Transverse colon (tissue), 4 donors: ENCODE results near the gene RDX. TPM values are rescaled to one million over a fixed set of nuclear protein-coding genes. Genes with fewer than 3 reads are reported as not detected.

Source experiments
- DNase-seq: peaks from one replicate; pipeline ENCODE4 v3.0.0-alpha.2; 2019
- H3K27ac ChIP-seq, 4 donors: fragments of 200-600 bp; sonication (generic); 2 replicates each; pipeline ENCODE4 v1.5.1; 2016 to 2018; ENCODE audit warnings: inconsistent platforms in 4 of 4
- H3K27me3 ChIP-seq: fragments of 200-600 bp; sonication (generic); 2 replicates; pipeline ENCODE4 v1.5.1; 2017; ENCODE audit warnings: inconsistent platforms
- H3K36me3 ChIP-seq, 4 donors: fragments of 200-600 bp; sonication (generic); 2 replicates each; pipeline ENCODE4 v1.5.1; 2017 to 2019; ENCODE audit warnings: inconsistent platforms in 4 of 4
- H3K4me1 ChIP-seq, 4 donors: fragments of 200-600 bp; sonication (generic); 2 replicates each; pipeline ENCODE4 v1.5.1; 2017 to 2020; ENCODE audit warnings: inconsistent platforms in 4 of 4
- H3K4me3 ChIP-seq, 4 donors: fragments of 200-600 bp; sonication (generic); 1 replicate in 1 of 4; 2 replicates in 3 of 4; pipeline versions ENCODE4 v1.5.1 to v1.6.1; 2017 to 2019; ENCODE audit warnings: inconsistent platforms in 4 of 4
- H3K9me3 ChIP-seq, 2 donors: fragments of 200-600 bp; sonication (generic); 2 replicates each; pipeline ENCODE4 v1.5.1; 2017 to 2019; ENCODE audit warnings: inconsistent platforms in 2 of 2
- CTCF ChIP-seq, 5 experiments: fragments of 200-600 bp in 3 of 5; fragments of 450-650 bp in 2 of 5; sonication (generic) in 3 of 5; IDR thresholded peaks; 1 replicate in 2 of 5; 2 replicates in 3 of 5; pipeline ENCODE4 v1.5.1; 2016 to 2017; ENCODE audit warnings: antibody characterized with exemption in 5 of 5, inconsistent platforms in 3 of 5, mild to moderate bottlenecking in 2 of 5, moderate library complexity in 1 of 5
- EP300 ChIP-seq: sonication (generic); formaldehyde crosslinking; IDR thresholded peaks from one replicate; pipeline ENCODE4 v1.6.1; 2017; ENCODE audit warnings: antibody characterized with exemption, low read depth
- POLR2A ChIP-seq: fragments of 450-650 bp; IDR thresholded peaks from one replicate; pipeline ENCODE4 v1.6.1; 2016; ENCODE audit warnings: antibody characterized with exemption, mild to moderate bottlenecking, moderate library complexity
- POLR2AphosphoS5 ChIP-seq, 3 donors: sonication (generic); formaldehyde crosslinking; IDR thresholded peaks; one replicate each; pipeline ENCODE4 v1.6.1; 2016; ENCODE audit warnings: antibody characterized with exemption in 3 of 3
- WGBS, 2 donors: methylation state at CpG; one replicate each; pipeline ENCODE4 v1.1.5; 2018; ENCODE audit warnings: low coverage in 1 of 2; 5-methylcytosine and 5-hydroxymethylcytosine counted together
- in situ Hi-C, 4 donors: fragments of 200-750 bp; cut with MboI; loops; one replicate each; pipeline versions ENCODE4 v1.15.0 to v1.15.1; 2017; ENCODE audit warnings: low sequenced_read_pairs in 3 of 4, low pct_ligation_motif_present in 1 of 4, low pct_unique_long_range_greater_than_20kb in 1 of 4
- intact Hi-C: fragments of 100-400 bp; cut with DNase I; formaldehyde crosslinking; loops from one replicate; pipeline ENCODE4 v1.15.1; 2023; ENCODE audit warnings: low total_unique reads
- total RNA-seq, 4 donors: library from RNA; depleted of rRNA; stranded (reverse); fragments of >200 nt; gene quantifications; one replicate each; pipeline ENCODE4 v1.1.0, GENCODE V29; 2016

The RDX gene
- total RNA-seq, 4 donors from 2014 or later, result 16.8 to 34.8 (median 21.9) TPM

GRCh38 chr11:110279881-110280280 lies 16.5 kb downstream of the RDX start:
- in situ Hi-C loops, result no loop called here
- Histone ChIP-seq H3K4me3 (no peak overlapping the region), H3K4me1 (no peaks in the 10 kb centered on the region), H3K27me3 (no peaks in the 10 kb centered on the region), H3K27ac (no peak overlapping the region), H3K36me3 (no peaks in the 10 kb centered on the region), H3K9me3 (no peaks in the 10 kb centered on the region)
- intact Hi-C loops, result no loop called here
- no peak for TF ChIP-seq POLR2AphosphoS5 (IDR thresholded peaks at IDR 0.05)
- TF ChIP-seq EP300, result no peak
- TF ChIP-seq POLR2A, result no peak
- TF ChIP-seq CTCF (IDR thresholded peaks at IDR 0.05), result no peak
- no peak for DNase-seq

DNA sequence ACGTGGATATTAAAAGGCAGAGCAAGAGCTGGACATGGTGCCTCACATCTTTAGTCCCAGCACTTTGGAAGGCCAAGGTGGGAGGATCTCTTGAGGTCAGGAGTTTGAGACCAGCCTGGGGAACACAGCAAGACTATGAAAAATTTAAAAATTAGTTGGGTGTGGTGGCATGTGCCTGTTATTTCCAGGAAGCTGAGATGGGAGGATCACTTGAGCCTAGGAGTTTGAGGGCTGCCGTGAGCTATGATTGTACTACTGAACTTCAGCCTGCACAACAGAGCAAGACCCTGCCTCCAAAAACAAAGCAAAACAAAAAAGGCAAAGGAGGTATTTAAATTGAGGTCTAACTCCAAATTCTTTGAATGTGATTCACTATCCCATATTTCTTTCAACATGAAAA lies 23.5 kb downstream of the RDX start:
- H3K27ac ChIP-seq, result no peak overlapping the region
- WGBS, 2 donors, result 83 to 94% methylated on average over 1 to 2 of the region's 2 CpGs
- no peak for TF ChIP-seq CTCF (IDR thresholded peaks at IDR 0.05)
- no peak for TF ChIP-seq EP300
- TF ChIP-seq POLR2A, result no peak
- no peak for TF ChIP-seq POLR2AphosphoS5 (IDR thresholded peaks at IDR 0.05)
- no peaks in the 10 kb centered on the region for H3K9me3 ChIP-seq
- no peaks in the 10 kb centered on the region for H3K4me1 ChIP-seq
- H3K36me3 ChIP-seq, result peaks cover 0 to 4% (median 0%) of the 10 kb centered on the region in 4 donors
- no peak for DNase-seq
- in situ Hi-C loops (no loop called here), intact Hi-C loops (no loop called here)
- H3K27me3 ChIP-seq, result no peaks in the 10 kb centered on the region
- no peak overlapping the region for H3K4me3 ChIP-seq

- H3K4me3 ChIP-seq, result no peak overlapping the region
- 92 to 94% methylated on average over 7 of the region's 7 CpGs for WGBS, 2 donors
- DNase-seq, result no peak
- no peak for TF ChIP-seq POLR2AphosphoS5 (IDR thresholded peaks at IDR 0.05)
- no peak for TF ChIP-seq EP300
- no peak for TF ChIP-seq POLR2A
- no peak for TF ChIP-seq CTCF (IDR thresholded peaks at IDR 0.05)
- in situ Hi-C loops (no loop called here), intact Hi-C loops (no loop called here)
- no peaks in the 10 kb centered on the region for H3K4me1 ChIP-seq
- peaks cover 0 to 4% (median 0%) of the 10 kb centered on the region in 4 donors for H3K36me3 ChIP-seq
- no peak overlapping the region for H3K27ac ChIP-seq
- no peaks in the 10 kb centered on the region for H3K27me3 ChIP-seq
- no peaks in the 10 kb centered on the region for H3K9me3 ChIP-seq
These were observed 26.4 kb downstream of the RDX start for GRCh38 chr11:110269996-110270395.

DNA sequence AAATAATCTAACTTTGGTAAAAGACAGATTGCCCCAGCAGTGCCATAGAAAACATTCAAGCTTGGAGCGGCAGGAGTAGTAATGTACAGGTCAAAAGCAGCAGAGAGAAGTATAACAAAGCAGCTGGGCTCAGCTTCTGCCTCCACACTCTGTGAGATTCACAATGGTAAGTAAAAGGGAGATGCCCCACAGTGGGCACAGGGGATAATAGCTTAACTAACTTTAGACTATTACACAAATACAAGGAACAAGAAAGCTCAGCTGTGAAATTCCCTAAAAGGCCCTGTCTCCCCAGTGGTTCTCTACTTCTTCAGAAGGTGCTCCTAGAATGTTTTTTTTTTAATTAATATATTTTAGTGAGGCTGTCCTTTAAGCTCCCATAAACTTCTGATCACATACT lies 28.0 kb downstream of the RDX start:
- TF ChIP-seq POLR2A, result no peak
- no peak for TF ChIP-seq CTCF (IDR thresholded peaks at IDR 0.05)
- no peak for TF ChIP-seq POLR2AphosphoS5 (IDR thresholded peaks at IDR 0.05)
- TF ChIP-seq EP300, result no peak
- Histone ChIP-seq H3K4me3 (no peak overlapping the region), H3K4me1 (no peaks in the 10 kb centered on the region), H3K27ac (no peak overlapping the region), H3K27me3 (no peaks in the 10 kb centered on the region), H3K36me3 (peaks cover 0 to 4% (median 0%) of the 10 kb centered on the region in 4 donors), H3K9me3 (no peaks in the 10 kb centered on the region)
- DNase-seq, result no peak
- WGBS, 2 donors, result 86 to 96% methylated on average over 1 of the region's 1 CpG
- intact Hi-C loops, result no loop called here
- in situ Hi-C loops, result no loop called here
